Measurements from ENCODE around the gene ALOX5.

The ALOX5 gene

GRCh38 chr10:45399113-45399512 lies 25.1 kb downstream of the ALOX5 start:
- H2AFZ ChIP-seq: no peak overlapping the region

GRCh38 chr10:45403151-45403550 lies 29.1 kb downstream of the ALOX5 start:
- H3K9me3 ChIP-seq (ENCODE audit: control insufficient read depth, low read length): no peaks in the 10 kb centered on the region
- no peak overlapping the region for H3K27ac ChIP-seq
- no peaks in the 10 kb centered on the region for H3K27me3 ChIP-seq (ENCODE audit: control insufficient read depth, insufficient read depth, low read length)
- no peak overlapping the region for H3K4me3 ChIP-seq (ENCODE audit: low read depth, low read length)
- no peak for TF ChIP-seq CTCF (IDR thresholded peaks at IDR 0.05)
- no peaks in the 10 kb centered on the region for H3K79me2 ChIP-seq
- H3K9ac ChIP-seq: no peak overlapping the region
- H2AFZ ChIP-seq: no peak overlapping the region
- H3K36me3 ChIP-seq (ENCODE audit: control insufficient read depth, insufficient read depth, low read length): no peaks in the 10 kb centered on the region
- no peaks in the 10 kb centered on the region for H3K4me1 ChIP-seq
- no peak overlapping the region for H3K4me2 ChIP-seq (ENCODE audit: low read length)

More at GRCh38 chr10:45399113-45399512, 25.1 kb downstream of the ALOX5 start:
- H3K27ac ChIP-seq: no peak overlapping the region
- no peak for TF ChIP-seq CTCF (IDR thresholded peaks at IDR 0.05)
- H3K36me3 ChIP-seq (ENCODE audit: control insufficient read depth, insufficient read depth, low read length): no peaks in the 10 kb centered on the region
- no peaks in the 10 kb centered on the region for H3K79me2 ChIP-seq
- H3K4me1 ChIP-seq: no peaks in the 10 kb centered on the region
- no peaks in the 10 kb centered on the region for H3K9me3 ChIP-seq (ENCODE audit: control insufficient read depth, low read length)
- no peaks in the 10 kb centered on the region for H3K27me3 ChIP-seq (ENCODE audit: control insufficient read depth, insufficient read depth, low read length)
- H3K9ac ChIP-seq: no peak overlapping the region
- no peak overlapping the region for H3K4me2 ChIP-seq (ENCODE audit: low read length)
- no peak overlapping the region for H3K4me3 ChIP-seq (ENCODE audit: low read depth, low read length)

- no peak for TF ChIP-seq CTCF (IDR thresholded peaks at IDR 0.05)
Observed at GRCh38 chr10:45404087-45404769, 30.2 kb downstream of the ALOX5 start.

GRCh38 chr10:45404770-45405120 lies 30.7 kb downstream of the ALOX5 start:
- Histone ChIP-seq H3K27ac (no peak overlapping the region), H3K79me2 (no peaks in the 10 kb centered on the region), H3K27me3 (ENCODE audit: control insufficient read depth, insufficient read depth, low read length) (no peaks in the 10 kb centered on the region), H2AFZ (no peak overlapping the region), H3K9me3 (ENCODE audit: control insufficient read depth, low read length) (no peaks in the 10 kb centered on the region), H3K4me2 (ENCODE audit: low read length) (no peak overlapping the region), H3K4me1 (no peaks in the 10 kb centered on the region), H3K4me3 (ENCODE audit: low read depth, low read length) (no peak overlapping the region), H3K9ac (no peak overlapping the region), H3K36me3 (ENCODE audit: control insufficient read depth, insufficient read depth, low read length) (no peaks in the 10 kb centered on the region)
- TF ChIP-seq CTCF (IDR thresholded peaks at IDR 0.05): no peak

More at GRCh38 chr10:45404087-45404769, 30.2 kb downstream of the ALOX5 start:
- H3K4me2 ChIP-seq (ENCODE audit: low read length): no peak overlapping the region
- no peak overlapping the region for H3K9ac ChIP-seq
- no peaks in the 10 kb centered on the region for H3K36me3 ChIP-seq (ENCODE audit: control insufficient read depth, insufficient read depth, low read length)
- H3K27ac ChIP-seq: no peak overlapping the region
- H3K27me3 ChIP-seq (ENCODE audit: control insufficient read depth, insufficient read depth, low read length): no peaks in the 10 kb centered on the region
- H3K4me3 ChIP-seq (ENCODE audit: low read depth, low read length): no peak overlapping the region
- no peaks in the 10 kb centered on the region for H3K4me1 ChIP-seq
- H3K79me2 ChIP-seq: no peaks in the 10 kb centered on the region
- H3K9me3 ChIP-seq (ENCODE audit: control insufficient read depth, low read length): no peaks in the 10 kb centered on the region
- no peak overlapping the region for H2AFZ ChIP-seq

- no peak for TF ChIP-seq CTCF (IDR thresholded peaks at IDR 0.05)
- Histone ChIP-seq H3K36me3 (ENCODE audit: control insufficient read depth, insufficient read depth, low read length) (no peaks in the 10 kb centered on the region), H2AFZ (no peak overlapping the region), H3K4me2 (ENCODE audit: low read length) (no peak overlapping the region), H3K9ac (no peak overlapping the region), H3K4me1 (no peaks in the 10 kb centered on the region), H3K79me2 (no peaks in the 10 kb centered on the region), H3K27ac (no peak overlapping the region), H3K9me3 (ENCODE audit: control insufficient read depth, low read length) (no peaks in the 10 kb centered on the region), H3K27me3 (ENCODE audit: control insufficient read depth, insufficient read depth, low read length) (no peaks in the 10 kb centered on the region), H3K4me3 (ENCODE audit: low read depth, low read length) (no peak overlapping the region)
Observed at GRCh38 chr10:45407542-45407941, 33.5 kb downstream of the ALOX5 start.
